GM12878 (cell line): ENCODE results near the gene PLXNB3.

Experiments used
- BACH1 ChIP-seq: fragments of 450-650 bp; IDR thresholded peaks from 2 replicates; pipeline ENCODE4 v1.6.1; 2017; ENCODE audit warnings: mild to moderate bottlenecking, borderline replicate concordance
- CBX5 ChIP-seq: sonication (generic); IDR thresholded peaks from 2 replicates; pipeline ENCODE4 v1.6.1; 2016; ENCODE audit warnings: low read depth, moderate library complexity, mild to moderate bottlenecking, inconsistent platforms
- CEBPB ChIP-seq, 2 experiments: fragments of 150-350 bp in 1 of 2; IDR thresholded peaks; 2 replicates each; pipeline ENCODE4 v1.6.1; 2012 to 2014; ENCODE audit warnings: low read depth in 2 of 2, low read length in 2 of 2, borderline replicate concordance in 1 of 2, inconsistent platforms in 1 of 2
- CREB1 ChIP-seq: IDR thresholded peaks from 2 replicates; pipeline ENCODE4 v1.6.1; 2012; ENCODE audit warnings: low read depth, mild to moderate bottlenecking, inconsistent platforms
- KAT2A ChIP-seq: conservative IDR thresholded peaks from 2 replicates; pipeline ENCODE4 v1.6.1; 2011; ENCODE audit warnings: low read depth, low read length; ENCODE audit not compliant: control insufficient read depth
- NRF1 ChIP-seq: conservative IDR thresholded peaks from 2 replicates; pipeline ENCODE4 v1.6.1; 2011; ENCODE audit warnings: mild to moderate bottlenecking, low read depth, low read length, improper control_type of control experiment
- RFX5 ChIP-seq: IDR thresholded peaks from 2 replicates; pipeline ENCODE4 v1.6.1; 2011; ENCODE audit warnings: low read depth, low read length, improper control_type of control experiment
- SIN3A ChIP-seq: IDR thresholded peaks from 2 replicates; pipeline ENCODE4 v1.6.1; 2012; ENCODE audit warnings: low read depth, low read length, improper control_type of control experiment
- SP1 ChIP-seq: IDR thresholded peaks from one replicate; pipeline ENCODE4 v1.6.1; 2011; ENCODE audit warnings: low read depth, low read length
- TF ChIP-seq, protein P1 (sequence below), 3 experiments: IDR thresholded peaks in 2 of 3; conservative IDR thresholded peaks in 1 of 3; 2 replicates each; pipeline ENCODE4 v1.5.1; 2011; ENCODE audit warnings: low read depth in 3 of 3, low read length in 3 of 3, mild to moderate bottlenecking in 3 of 3, control low read depth in 2 of 3, moderate library complexity in 2 of 3, inconsistent platforms in 1 of 3, mixed read lengths in 1 of 3; ENCODE audit not compliant: control insufficient read depth in 2 of 3, insufficient read depth in 1 of 3; ENCODE audit errors: extremely low read depth in 1 of 3
- TF ChIP-seq, protein P2 (sequence below): fragments of 450-650 bp; IDR thresholded peaks from 2 replicates; pipeline ENCODE4 v1.6.1; 2017; ENCODE audit warnings: mild to moderate bottlenecking, moderate library complexity

DNA sequence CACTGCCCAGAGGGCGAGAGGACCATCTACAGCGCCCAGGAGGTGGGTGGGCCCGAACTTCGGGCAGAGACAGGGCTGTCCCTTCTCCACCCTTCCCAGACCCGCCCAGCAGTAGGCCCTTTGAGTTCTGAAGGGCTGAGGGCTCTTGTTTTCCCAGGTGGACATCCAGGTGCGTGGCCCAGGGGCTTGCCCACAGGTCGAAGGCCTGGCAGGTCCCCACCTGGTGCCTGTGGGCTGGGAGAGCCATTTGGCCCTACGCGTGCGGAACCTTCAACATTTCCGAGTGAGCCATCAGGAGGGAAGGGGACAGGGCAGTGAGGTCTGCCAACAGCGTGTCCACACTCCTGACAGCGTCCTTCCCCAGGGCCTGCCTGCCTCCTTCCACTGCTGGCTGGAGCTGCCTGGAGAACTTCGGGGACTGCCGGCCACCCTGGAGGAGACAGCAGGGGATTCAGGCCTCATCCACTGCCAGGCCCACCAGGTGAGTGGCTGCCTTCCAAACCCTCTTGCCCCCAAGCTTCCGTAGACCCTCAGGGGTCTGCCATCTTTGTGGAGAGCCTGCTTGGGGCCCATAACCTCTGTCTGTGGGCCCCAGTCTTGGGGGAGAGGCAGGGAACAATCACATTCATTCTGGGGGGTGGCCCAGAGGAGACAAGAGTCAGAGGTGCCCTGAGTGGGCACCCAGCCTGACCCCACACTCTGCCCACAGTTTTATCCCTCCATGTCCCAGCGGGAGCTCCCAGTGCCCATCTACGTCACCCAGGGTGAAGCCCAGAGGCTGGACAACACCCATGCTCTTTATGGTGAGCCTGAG is 6.8 kb downstream of the PLXNB3 start:
- TF ChIP-seq, protein P1, sequence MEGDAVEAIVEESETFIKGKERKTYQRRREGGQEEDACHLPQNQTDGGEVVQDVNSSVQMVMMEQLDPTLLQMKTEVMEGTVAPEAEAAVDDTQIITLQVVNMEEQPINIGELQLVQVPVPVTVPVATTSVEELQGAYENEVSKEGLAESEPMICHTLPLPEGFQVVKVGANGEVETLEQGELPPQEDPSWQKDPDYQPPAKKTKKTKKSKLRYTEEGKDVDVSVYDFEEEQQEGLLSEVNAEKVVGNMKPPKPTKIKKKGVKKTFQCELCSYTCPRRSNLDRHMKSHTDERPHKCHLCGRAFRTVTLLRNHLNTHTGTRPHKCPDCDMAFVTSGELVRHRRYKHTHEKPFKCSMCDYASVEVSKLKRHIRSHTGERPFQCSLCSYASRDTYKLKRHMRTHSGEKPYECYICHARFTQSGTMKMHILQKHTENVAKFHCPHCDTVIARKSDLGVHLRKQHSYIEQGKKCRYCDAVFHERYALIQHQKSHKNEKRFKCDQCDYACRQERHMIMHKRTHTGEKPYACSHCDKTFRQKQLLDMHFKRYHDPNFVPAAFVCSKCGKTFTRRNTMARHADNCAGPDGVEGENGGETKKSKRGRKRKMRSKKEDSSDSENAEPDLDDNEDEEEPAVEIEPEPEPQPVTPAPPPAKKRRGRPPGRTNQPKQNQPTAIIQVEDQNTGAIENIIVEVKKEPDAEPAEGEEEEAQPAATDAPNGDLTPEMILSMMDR (IDR thresholded peaks at IDR 0.05 in 2 of 3, conservative IDR thresholded peaks at IDR 0.05 in 1 of 3; ENCODE audit: control insufficient read depth in 2 of 3, extremely low read depth in 1 of 3, insufficient read depth in 1 of 3, low read depth in 3 of 3, low read length in 3 of 3): no peak
- TF ChIP-seq CEBPB (IDR thresholded peaks at IDR 0.05; ENCODE audit: borderline replicate concordance in 1 of 2, low read depth in 2 of 2, low read length in 2 of 2): no peak
- TF ChIP-seq SIN3A: no peak
- TF ChIP-seq RFX5: no peak
- no peak for TF ChIP-seq CBX5
- TF ChIP-seq, protein P2, sequence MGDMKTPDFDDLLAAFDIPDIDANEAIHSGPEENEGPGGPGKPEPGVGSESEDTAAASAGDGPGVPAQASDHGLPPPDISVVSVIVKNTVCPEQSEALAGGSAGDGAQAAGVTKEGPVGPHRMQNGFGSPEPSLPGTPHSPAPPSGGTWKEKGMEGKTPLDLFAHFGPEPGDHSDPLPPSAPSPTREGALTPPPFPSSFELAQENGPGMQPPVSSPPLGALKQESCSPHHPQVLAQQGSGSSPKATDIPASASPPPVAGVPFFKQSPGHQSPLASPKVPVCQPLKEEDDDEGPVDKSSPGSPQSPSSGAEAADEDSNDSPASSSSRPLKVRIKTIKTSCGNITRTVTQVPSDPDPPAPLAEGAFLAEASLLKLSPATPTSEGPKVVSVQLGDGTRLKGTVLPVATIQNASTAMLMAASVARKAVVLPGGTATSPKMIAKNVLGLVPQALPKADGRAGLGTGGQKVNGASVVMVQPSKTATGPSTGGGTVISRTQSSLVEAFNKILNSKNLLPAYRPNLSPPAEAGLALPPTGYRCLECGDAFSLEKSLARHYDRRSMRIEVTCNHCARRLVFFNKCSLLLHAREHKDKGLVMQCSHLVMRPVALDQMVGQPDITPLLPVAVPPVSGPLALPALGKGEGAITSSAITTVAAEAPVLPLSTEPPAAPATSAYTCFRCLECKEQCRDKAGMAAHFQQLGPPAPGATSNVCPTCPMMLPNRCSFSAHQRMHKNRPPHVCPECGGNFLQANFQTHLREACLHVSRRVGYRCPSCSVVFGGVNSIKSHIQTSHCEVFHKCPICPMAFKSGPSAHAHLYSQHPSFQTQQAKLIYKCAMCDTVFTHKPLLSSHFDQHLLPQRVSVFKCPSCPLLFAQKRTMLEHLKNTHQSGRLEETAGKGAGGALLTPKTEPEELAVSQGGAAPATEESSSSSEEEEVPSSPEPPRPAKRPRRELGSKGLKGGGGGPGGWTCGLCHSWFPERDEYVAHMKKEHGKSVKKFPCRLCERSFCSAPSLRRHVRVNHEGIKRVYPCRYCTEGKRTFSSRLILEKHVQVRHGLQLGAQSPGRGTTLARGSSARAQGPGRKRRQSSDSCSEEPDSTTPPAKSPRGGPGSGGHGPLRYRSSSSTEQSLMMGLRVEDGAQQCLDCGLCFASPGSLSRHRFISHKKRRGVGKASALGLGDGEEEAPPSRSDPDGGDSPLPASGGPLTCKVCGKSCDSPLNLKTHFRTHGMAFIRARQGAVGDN: no peak
- TF ChIP-seq KAT2A: no peak
- TF ChIP-seq SP1: no peak
- TF ChIP-seq CREB1: no peak
- TF ChIP-seq NRF1: no peak
- no peak for TF ChIP-seq BACH1
